ENCODE results near the gene COBL.

Gene COBL

DNA sequence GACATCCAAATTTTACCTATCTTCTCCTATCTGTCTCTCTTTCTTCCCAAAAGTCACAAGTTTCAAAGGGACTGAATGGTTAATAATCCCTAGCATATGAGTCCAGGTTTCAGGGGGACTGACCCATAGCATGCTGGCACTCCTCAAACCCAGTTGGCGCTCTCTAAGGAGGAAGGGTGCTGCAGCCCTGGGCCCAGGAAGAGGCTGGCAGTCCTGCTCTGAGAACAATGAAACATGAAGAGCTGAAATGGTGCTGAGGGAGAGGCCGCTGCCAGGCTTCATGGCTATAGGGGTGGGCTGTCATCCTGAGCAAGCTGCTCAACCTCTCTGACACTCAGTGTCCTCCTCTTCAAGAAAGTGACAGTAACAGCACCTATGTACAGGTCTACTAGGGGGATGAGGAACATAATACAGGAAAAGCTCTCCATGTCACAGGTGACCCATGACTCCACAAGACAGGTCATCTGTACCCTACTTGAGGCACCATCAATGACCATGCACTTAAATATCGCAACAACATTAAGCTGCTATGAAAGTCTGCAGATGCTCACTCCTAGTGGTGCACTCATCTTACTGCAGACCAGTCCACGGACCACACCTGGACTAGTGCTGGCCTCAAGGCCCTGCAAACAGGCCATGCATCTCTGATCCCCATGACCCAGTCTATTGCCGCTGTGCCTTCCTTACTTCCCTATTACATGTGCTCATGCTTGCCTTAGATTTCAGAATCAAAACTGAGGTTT is 17.0 kb downstream of the COBL start:
- TF ChIP-seq SIN3A (IDR thresholded peaks at IDR 0.05; ENCODE audit: borderline replicate concordance, insufficient read depth, low read length), result no peak
- TF ChIP-seq POLR2AphosphoS5 (IDR thresholded peaks at IDR 0.05; ENCODE audit: low read depth, low read length), result no peak
- TF ChIP-seq FOXP2 (optimal IDR thresholded peaks at IDR 0.05; ENCODE audit: borderline replicate concordance, extremely low read depth, extremely low read length, insufficient read depth), result no peak
- no peak for TF ChIP-seq TAF1 (IDR thresholded peaks at IDR 0.05; ENCODE audit: borderline replicate concordance, insufficient read depth, low read length)
- TF ChIP-seq, protein P1, sequence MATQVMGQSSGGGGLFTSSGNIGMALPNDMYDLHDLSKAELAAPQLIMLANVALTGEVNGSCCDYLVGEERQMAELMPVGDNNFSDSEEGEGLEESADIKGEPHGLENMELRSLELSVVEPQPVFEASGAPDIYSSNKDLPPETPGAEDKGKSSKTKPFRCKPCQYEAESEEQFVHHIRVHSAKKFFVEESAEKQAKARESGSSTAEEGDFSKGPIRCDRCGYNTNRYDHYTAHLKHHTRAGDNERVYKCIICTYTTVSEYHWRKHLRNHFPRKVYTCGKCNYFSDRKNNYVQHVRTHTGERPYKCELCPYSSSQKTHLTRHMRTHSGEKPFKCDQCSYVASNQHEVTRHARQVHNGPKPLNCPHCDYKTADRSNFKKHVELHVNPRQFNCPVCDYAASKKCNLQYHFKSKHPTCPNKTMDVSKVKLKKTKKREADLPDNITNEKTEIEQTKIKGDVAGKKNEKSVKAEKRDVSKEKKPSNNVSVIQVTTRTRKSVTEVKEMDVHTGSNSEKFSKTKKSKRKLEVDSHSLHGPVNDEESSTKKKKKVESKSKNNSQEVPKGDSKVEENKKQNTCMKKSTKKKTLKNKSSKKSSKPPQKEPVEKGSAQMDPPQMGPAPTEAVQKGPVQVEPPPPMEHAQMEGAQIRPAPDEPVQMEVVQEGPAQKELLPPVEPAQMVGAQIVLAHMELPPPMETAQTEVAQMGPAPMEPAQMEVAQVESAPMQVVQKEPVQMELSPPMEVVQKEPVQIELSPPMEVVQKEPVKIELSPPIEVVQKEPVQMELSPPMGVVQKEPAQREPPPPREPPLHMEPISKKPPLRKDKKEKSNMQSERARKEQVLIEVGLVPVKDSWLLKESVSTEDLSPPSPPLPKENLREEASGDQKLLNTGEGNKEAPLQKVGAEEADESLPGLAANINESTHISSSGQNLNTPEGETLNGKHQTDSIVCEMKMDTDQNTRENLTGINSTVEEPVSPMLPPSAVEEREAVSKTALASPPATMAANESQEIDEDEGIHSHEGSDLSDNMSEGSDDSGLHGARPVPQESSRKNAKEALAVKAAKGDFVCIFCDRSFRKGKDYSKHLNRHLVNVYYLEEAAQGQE (IDR thresholded peaks at IDR 0.05; ENCODE audit: insufficient read depth in 1 of 2, low read depth in 2 of 2, low read length in 2 of 2), result no peak

DNA sequence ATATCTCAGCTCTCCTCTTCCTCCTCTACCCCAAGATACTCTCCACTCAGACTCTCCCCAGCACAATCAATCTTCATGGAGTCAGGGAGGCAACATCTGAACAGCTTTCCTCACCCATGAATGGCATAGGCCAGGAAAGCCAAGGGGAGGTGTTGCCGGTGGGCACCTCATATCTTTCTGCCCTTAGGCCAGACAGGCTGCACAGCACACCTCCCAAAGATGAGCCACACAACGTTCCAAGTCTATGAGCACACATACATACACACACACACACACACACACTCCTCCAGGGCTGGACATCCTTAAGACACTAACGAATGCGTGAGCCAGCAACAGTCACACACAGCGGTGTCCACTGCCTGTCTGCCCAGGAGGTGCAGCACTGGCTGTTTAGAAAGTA is 17.7 kb downstream of the COBL start:
- TF ChIP-seq FOXP2 (optimal IDR thresholded peaks at IDR 0.05; ENCODE audit: borderline replicate concordance, extremely low read depth, extremely low read length, insufficient read depth) (no peak), TAF1 (IDR thresholded peaks at IDR 0.05; ENCODE audit: borderline replicate concordance, insufficient read depth, low read length) (no peak), POLR2AphosphoS5 (IDR thresholded peaks at IDR 0.05; ENCODE audit: low read depth, low read length) (no peak), SIN3A (IDR thresholded peaks at IDR 0.05; ENCODE audit: borderline replicate concordance, insufficient read depth, low read length) (no peak)
- TF ChIP-seq, protein P1 (IDR thresholded peaks at IDR 0.05; ENCODE audit: insufficient read depth in 1 of 2, low read depth in 2 of 2, low read length in 2 of 2), result no peak

DNA sequence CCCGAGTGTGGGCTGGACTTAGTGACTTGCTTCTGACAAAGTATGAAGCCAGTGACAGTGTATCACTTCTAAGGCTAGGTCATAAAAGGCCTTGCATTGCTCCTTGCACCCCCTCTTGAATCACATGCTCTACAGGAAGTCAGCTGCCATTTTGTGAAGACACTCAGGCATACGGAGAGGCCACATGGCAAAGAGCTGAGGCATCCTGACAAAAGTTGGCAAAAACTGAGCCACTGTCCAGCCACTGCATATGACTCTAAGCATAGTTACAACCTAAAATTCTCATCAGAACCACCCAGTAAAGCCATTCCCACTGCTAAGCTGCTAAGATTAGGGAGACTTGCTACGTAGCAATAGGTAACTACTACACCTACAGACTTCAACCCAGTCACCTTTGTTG is 18.6 kb downstream of the COBL start:
- TF ChIP-seq, protein P1 (IDR thresholded peaks at IDR 0.05; ENCODE audit: insufficient read depth in 1 of 2, low read depth in 2 of 2, low read length in 2 of 2), result no peak
- TF ChIP-seq POLR2AphosphoS5 (IDR thresholded peaks at IDR 0.05; ENCODE audit: low read depth, low read length) (no peak), SIN3A (IDR thresholded peaks at IDR 0.05; ENCODE audit: borderline replicate concordance, insufficient read depth, low read length) (no peak)

DNA sequence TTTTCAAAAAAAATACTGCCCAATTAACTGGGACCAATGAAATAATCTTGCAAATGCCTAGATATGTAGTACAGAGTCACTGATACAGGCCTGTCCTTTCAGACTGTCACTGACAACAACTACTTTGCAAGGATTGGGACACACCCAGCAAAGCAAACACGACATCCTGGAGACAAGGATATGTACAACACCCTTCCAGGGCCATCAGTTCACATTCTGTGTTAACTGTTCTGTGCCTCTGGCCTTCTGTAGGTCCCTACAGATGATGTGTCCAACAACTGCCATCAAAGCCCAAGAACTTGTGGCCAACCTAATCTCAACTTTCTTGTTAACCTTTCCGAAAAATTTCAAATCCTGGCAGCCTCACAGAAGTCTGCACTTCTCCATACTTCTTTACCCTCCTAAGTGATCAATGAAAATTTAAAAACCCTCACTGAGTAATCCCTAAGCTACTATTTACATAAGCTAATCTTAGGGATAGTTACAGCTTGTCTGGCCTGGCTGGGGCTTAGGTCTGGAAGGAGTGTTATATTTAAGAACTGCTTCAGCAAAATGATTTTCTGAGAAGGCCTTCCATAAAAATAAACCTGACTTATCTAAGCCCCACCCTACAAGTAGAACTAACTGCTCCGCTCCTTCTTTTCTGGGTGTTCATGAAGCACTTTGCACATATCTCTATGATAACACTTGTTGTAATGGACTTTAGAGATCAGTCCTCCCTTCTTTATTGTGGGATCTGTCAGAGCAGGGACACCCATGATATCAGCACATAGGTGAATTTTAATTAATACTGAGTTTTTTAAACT is 21.0 kb downstream of the COBL start:
- TF ChIP-seq, protein P1 (IDR thresholded peaks at IDR 0.05; ENCODE audit: insufficient read depth in 1 of 2, low read depth in 2 of 2, low read length in 2 of 2), result no peak
- TF ChIP-seq POLR2AphosphoS5 (IDR thresholded peaks at IDR 0.05; ENCODE audit: low read depth, low read length) (no peak), SIN3A (IDR thresholded peaks at IDR 0.05; ENCODE audit: borderline replicate concordance, insufficient read depth, low read length) (no peak), TAF1 (IDR thresholded peaks at IDR 0.05; ENCODE audit: borderline replicate concordance, insufficient read depth, low read length) (no peak), FOXP2 (optimal IDR thresholded peaks at IDR 0.05; ENCODE audit: borderline replicate concordance, extremely low read depth, extremely low read length, insufficient read depth) (no peak)

All from PFSK-1 (cell line).